K562 (cell line): Measurements from ENCODE around the gene LACTBL1. TPM values are rescaled to one million over a fixed set of nuclear protein-coding genes. Genes with fewer than 3 reads are reported as not detected.

ENCODE experiments used
- ATAC-seq: fragments of 200-7000 bp; cut with Tn5 transposase; 3 replicates; pipeline ENCODE4 v1.9.1; 2020; ENCODE audit warnings: moderate library complexity
- BruUV-seq: library from RNA; stranded (reverse); fragments of 400-500 nt; replicated peaks from 2 replicates; lab custom pipeline; 2021; lab: Mats Ljungman, UMichigan
- CTCF ChIA-PET: fragments of 300-600 bp; formaldehyde crosslinking; extraction: SDS; loops from one replicate; lab custom pipeline; 2021; ENCODE audit warnings: low intra/inter-chr PET ratio; lab: Yijun Ruan, JAX
- POLR2A ChIA-PET: fragments of 300-600, 350-650 bp; sonication (Branson Sonifier 250); formaldehyde crosslinking; extraction: SDS; loops from one replicate; lab custom pipeline; 2021; ENCODE audit warnings: antibody characterized with exemption, inconsistent platforms; lab: Yijun Ruan, JAX
- DNase-seq, 4 experiments: peaks; one replicate each; pipeline versions ENCODE4 v3.0.0 to v3.0.0-alpha.2; 2011 to 2018; ENCODE audit warnings: low spot score in 3 of 4, mixed read lengths in 3 of 4; ENCODE audit errors: extremely low read depth in 1 of 4
- FAIRE-seq: peaks from 2 replicates; lab custom pipeline; 2011; peaks lifted over from hg19 to GRCh38; lab: Jason Lieb, UNC
- H2AFZ ChIP-seq: 2 replicates; pipeline ENCODE4 v1.6.0; 2011; ENCODE audit warnings: low read depth, low read length, control low read depth, inconsistent platforms
- H3K27ac ChIP-seq: fragments of 200-600 bp; 3 replicates; pipeline ENCODE4 v1.8.0; 2011; ENCODE audit warnings: low read depth, mild to moderate bottlenecking, control low read depth, inconsistent platforms, low read length, moderate library complexity, mixed read lengths; ENCODE audit errors: extremely low read depth
- H3K27me3 ChIP-seq, 2 experiments: fragments of 300-600 bp in 1 of 2; 2 replicates in 1 of 2; 3 replicates in 1 of 2; pipeline versions ENCODE4 v1.6.0 to v1.8.0; 2011; ENCODE audit warnings: inconsistent platforms in 2 of 2, low read length in 2 of 2, mild to moderate bottlenecking in 1 of 2, mixed read lengths in 1 of 2, moderate library complexity in 1 of 2; ENCODE audit not compliant: control insufficient read depth in 2 of 2, insufficient read depth in 2 of 2
- H3K36me3 ChIP-seq: fragments of 300-600 bp; 3 replicates; pipeline ENCODE4 v1.8.0; 2011; ENCODE audit warnings: mild to moderate bottlenecking, low read length, inconsistent platforms; ENCODE audit not compliant: control insufficient read depth, insufficient read depth
- H3K4me1 ChIP-seq, 2 experiments: fragments of 200-600 bp in 1 of 2; replicated peaks in 1 of 2; 2 replicates in 1 of 2; 3 replicates in 1 of 2; pipeline versions ENCODE4 v1.5.1 to v1.8.0; 2011; ENCODE audit warnings: inconsistent platforms in 2 of 2, low read length in 2 of 2, mild to moderate bottlenecking in 1 of 2, mixed read lengths in 1 of 2, moderate library complexity in 1 of 2; ENCODE audit not compliant: control insufficient read depth in 2 of 2, insufficient read depth in 2 of 2
- H3K4me2 ChIP-seq: 2 replicates; pipeline ENCODE4 v1.6.1; 2011; ENCODE audit warnings: low read length, control low read depth, inconsistent platforms, mixed read lengths; ENCODE audit not compliant: insufficient read depth
- H3K4me3 ChIP-seq: fragments of 200-600 bp; sonication (generic), shearing (Covaris generic); 2 replicates; pipeline ENCODE4 v1.5.1; 2016; ENCODE audit warnings: control low read depth, inconsistent platforms
- H3K79me2 ChIP-seq: fragments of 200-600 bp; 3 replicates; pipeline ENCODE4 v1.8.0; 2011; ENCODE audit warnings: low read length, inconsistent platforms; ENCODE audit not compliant: control insufficient read depth, insufficient read depth
- H3K9ac ChIP-seq, 2 experiments: 2 replicates each; pipeline versions ENCODE4 v1.6.0 to v1.6.1; 2011; ENCODE audit warnings: low read depth in 2 of 2, low read length in 2 of 2, control low read depth in 1 of 2, inconsistent platforms in 1 of 2, mild to moderate bottlenecking in 1 of 2, mixed read lengths in 1 of 2; ENCODE audit not compliant: insufficient read depth in 1 of 2
- H3K9me1 ChIP-seq: one replicate; pipeline ENCODE4 v1.6.0; 2011; ENCODE audit warnings: inconsistent platforms, mild to moderate bottlenecking, low read length, moderate library complexity; ENCODE audit not compliant: control insufficient read depth, insufficient read depth
- H3K9me3 ChIP-seq: replicated peaks from 2 replicates; pipeline ENCODE4 v1.5.1; 2011; ENCODE audit warnings: low read depth, low read length, inconsistent platforms; ENCODE audit not compliant: control insufficient read depth, insufficient read depth
- H4K20me1 ChIP-seq: replicated peaks from 2 replicates; pipeline ENCODE4 v1.6.1; 2011; ENCODE audit warnings: low read length, inconsistent platforms, mixed read lengths; ENCODE audit not compliant: control insufficient read depth, insufficient read depth
- ELF2 ChIP-seq: fragments of 250-450 bp; sonication (Bioruptor Pico); IDR thresholded peaks from 2 replicates; pipeline ENCODE4 v1.5.0; 2021; ENCODE audit warnings: mild to moderate bottlenecking
- FOS ChIP-seq: IDR thresholded peaks from 3 replicates; pipeline ENCODE4 v1.6.1; 2011; ENCODE audit not compliant: insufficient read length; ENCODE audit errors: extremely low read depth
- MED1 ChIP-seq: sonication (generic); formaldehyde crosslinking; IDR thresholded peaks from 2 replicates; pipeline ENCODE4 v1.8.1; 2023; ENCODE audit warnings: missing genetic modification reagents, borderline replicate concordance
- MEF2D ChIP-seq: conservative IDR thresholded peaks from 2 replicates; pipeline ENCODE4 v1.6.1; 2016; ENCODE audit warnings: low read depth, missing genetic modification characterization, missing compliant biosample characterization
- SP2 ChIP-seq: IDR thresholded peaks from 2 replicates; pipeline ENCODE4 v1.6.1; 2011; ENCODE audit warnings: mild to moderate bottlenecking, low read depth, low read length, moderate library complexity; ENCODE audit not compliant: poor library complexity, severe bottlenecking; ENCODE audit errors: extremely low read depth
- WGBS: fragments of 100-300 bp; shearing (Covaris generic); methylation state at CpG from one replicate; pipeline ENCODE4 v1.1.6; 2016; ENCODE audit warnings: low coverage, mixed read lengths; ENCODE audit not compliant: insufficient coverage; ENCODE audit errors: missing lambda C conversion rate; 5-methylcytosine and 5-hydroxymethylcytosine counted together
- in situ Hi-C: fragments of 300-500 bp; cut with MboI; formaldehyde crosslinking; loops from 4 replicates; pipeline ENCODE4 v1.15.0; 2018; ENCODE audit warnings: inconsistent platforms, mixed read lengths
- intact Hi-C: fragments of 100-400 bp; cut with micrococcal nuclease; formaldehyde crosslinking; loops from 2 replicates; pipeline ENCODE4 v1.14.2; 2022
- polyA plus RNA-seq, 8 experiments: library from polyadenylated mRNA; depleted of rRNA in 4 of 8; stranded (reverse) in 5 of 8; unstranded in 3 of 8; fragments of >200 nt; fragmentation: Nextera tagmentation in 2 of 8; fragmentation: Illumina TruSeq in 1 of 8; extraction: Ambion mirVana in 2 of 8; extraction: Trizol in 1 of 8; gene quantifications; 2 replicates each; pipeline versions ENCODE4 v1.2.1 to v1.2.3, GENCODE V29; 2011 to 2014; ENCODE audit warnings: inconsistent platforms in 1 of 8, missing spikeins in 1 of 8
- total RNA-seq, 7 experiments: library from RNA; depleted of rRNA in 6 of 7; stranded (reverse); fragments of >200 nt in 6 of 7; fragmentation: Illumina TruSeq in 2 of 7; extraction: Trizol in 2 of 7; gene quantifications; 2 replicates each; pipeline versions ENCODE4 v1.2.1 to v1.2.3, GENCODE V29; 2011 to 2021; ENCODE audit warnings: low replicate concordance in 1 of 7
- TF ChIP-seq, protein P1 (sequence below): fragments of 450-650 bp; formaldehyde crosslinking; IDR thresholded peaks from 2 replicates; pipeline ENCODE4 v1.4.0; 2020; ENCODE audit warnings: mild to moderate bottlenecking, moderate library complexity
- TF ChIP-seq, protein P2 (sequence below): fragments of 250-450 bp; sonication (Bioruptor Pico); IDR thresholded peaks from 2 replicates; pipeline ENCODE4 v1.5.0; 2022; ENCODE audit warnings: mild to moderate bottlenecking
- TF ChIP-seq, protein P3 (sequence below): sonication (generic); formaldehyde crosslinking; IDR thresholded peaks from 2 replicates; pipeline ENCODE4 v1.8.0; 2022; ENCODE audit warnings: mild to moderate bottlenecking, missing genetic modification reagents

The LACTBL1 gene
- total and polyA plus RNA-seq, 9 of the 15 experiments (the other 6 are each of a cell fraction or from before 2014, with no cell fraction given), result not detected

DNA sequence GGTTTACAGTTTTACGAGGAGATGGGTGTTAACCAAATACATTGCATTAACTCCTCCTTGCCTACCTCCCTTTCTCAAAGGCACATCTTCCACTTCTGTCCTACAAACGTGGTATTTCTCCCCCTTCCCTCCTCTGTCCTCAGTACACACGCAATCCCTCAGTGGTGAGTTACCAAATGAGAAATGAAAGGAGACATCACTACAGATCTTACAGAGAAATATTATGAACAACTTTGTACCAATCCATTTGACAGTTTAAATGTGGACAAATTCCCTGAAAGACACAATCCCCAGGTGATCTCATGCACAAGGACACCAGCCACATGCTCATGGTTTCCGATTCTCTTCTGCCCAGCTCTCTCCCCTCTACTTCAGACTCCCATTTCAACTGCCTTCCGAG, 6.4 kb downstream of the LACTBL1 start (continued):
- TF ChIP-seq, protein P1, sequence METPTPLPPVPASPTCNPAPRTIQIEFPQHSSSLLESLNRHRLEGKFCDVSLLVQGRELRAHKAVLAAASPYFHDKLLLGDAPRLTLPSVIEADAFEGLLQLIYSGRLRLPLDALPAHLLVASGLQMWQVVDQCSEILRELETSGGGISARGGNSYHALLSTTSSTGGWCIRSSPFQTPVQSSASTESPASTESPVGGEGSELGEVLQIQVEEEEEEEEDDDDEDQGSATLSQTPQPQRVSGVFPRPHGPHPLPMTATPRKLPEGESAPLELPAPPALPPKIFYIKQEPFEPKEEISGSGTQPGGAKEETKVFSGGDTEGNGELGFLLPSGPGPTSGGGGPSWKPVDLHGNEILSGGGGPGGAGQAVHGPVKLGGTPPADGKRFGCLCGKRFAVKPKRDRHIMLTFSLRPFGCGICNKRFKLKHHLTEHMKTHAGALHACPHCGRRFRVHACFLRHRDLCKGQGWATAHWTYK (CRISPR knock-in tag), result no peak
- TF ChIP-seq MED1 (CRISPR knock-in tag) (no peak), SP2 (no peak), ELF2 (CRISPR knock-in tag) (no peak)
- TF ChIP-seq, all 486 proteins: peak for 0

DNA sequence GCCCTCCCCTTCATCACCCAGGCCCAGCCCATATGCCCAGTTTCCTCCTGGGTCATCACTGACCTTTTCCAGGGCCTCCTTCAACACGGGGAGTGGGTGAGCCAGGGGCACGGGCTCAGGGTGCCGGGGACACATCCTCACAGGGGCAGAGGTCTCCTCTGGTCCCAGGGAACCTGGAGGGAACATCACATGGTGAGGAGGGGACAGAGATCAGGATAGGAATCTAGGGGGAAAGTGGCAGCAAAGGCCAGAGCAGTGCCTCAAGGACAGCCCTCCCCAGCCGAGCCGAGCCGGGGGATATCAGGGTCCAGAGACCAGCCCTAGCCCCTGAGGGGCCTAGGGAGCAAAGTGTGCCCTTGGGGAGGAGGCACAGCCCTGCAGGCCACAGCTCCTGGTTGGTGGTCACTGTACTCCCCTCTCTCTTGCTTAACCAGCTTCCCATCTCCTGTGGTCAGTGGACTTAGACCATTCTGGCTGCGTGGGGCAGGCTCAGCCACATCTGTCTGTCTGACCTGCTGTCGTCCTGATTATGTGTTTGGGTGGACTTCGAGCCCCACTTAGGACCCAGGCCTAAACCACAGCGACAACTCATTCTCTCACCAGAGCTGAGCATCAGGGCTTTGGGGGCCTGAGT, 9.5 kb downstream of the LACTBL1 start:
- Histone ChIP-seq H3K4me1 (no peaks in the 10 kb centered on the region), H3K9me3 (no peaks in the 10 kb centered on the region), H3K79me2 (no peaks in the 10 kb centered on the region), H3K36me3 (no peaks in the 10 kb centered on the region), H3K27me3 (peaks cover 16 to 52% of the 10 kb centered on the region in 2 experiments; a peak in 4 of 5 replicates), H4K20me1 (no peaks in the 10 kb centered on the region; the same call in 1 of the 2 replicates), H3K9ac (0 out of 4 replicates have a peak overlapping the region, but pooled peaks of 1 of the 2 experiments have one; percentile 62), H3K4me3 (no peak overlapping the region), H2AFZ (no peak overlapping the region), H3K4me2 (no peak overlapping the region), H3K27ac (no peak overlapping the region), H3K9me1 (no peaks in the 10 kb centered on the region)
- intact Hi-C loops (no loop called here), in situ Hi-C loops (no loop called here)
- WGBS, result 5% methylated on average over 10 of the region's 10 CpGs
- CTCF ChIA-PET, result interaction anchor here (1.5 kb wide), 1 partner anchor 259 kb away, joined by 8 read pairs; no protein-coding TSS in a partner anchor
- DNase-seq, result no peak
- POLR2A ChIA-PET, result no interaction called here
- TF ChIP-seq, protein P2, sequence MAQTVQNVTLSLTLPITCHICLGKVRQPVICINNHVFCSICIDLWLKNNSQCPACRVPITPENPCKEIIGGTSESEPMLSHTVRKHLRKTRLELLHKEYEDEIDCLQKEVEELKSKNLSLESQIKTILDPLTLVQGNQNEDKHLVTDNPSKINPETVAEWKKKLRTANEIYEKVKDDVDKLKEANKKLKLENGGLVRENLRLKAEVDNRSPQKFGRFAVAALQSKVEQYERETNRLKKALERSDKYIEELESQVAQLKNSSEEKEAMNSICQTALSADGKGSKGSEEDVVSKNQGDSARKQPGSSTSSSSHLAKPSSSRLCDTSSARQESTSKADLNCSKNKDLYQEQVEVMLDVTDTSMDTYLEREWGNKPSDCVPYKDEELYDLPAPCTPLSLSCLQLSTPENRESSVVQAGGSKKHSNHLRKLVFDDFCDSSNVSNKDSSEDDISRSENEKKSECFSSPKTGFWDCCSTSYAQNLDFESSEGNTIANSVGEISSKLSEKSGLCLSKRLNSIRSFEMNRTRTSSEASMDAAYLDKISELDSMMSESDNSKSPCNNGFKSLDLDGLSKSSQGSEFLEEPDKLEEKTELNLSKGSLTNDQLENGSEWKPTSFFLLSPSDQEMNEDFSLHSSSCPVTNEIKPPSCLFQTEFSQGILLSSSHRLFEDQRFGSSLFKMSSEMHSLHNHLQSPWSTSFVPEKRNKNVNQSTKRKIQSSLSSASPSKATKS (CRISPR knock-in tag), result no peak
- TF ChIP-seq MEF2D (tag) (no peak), FOS (no peak)
- TF ChIP-seq, protein P3, sequence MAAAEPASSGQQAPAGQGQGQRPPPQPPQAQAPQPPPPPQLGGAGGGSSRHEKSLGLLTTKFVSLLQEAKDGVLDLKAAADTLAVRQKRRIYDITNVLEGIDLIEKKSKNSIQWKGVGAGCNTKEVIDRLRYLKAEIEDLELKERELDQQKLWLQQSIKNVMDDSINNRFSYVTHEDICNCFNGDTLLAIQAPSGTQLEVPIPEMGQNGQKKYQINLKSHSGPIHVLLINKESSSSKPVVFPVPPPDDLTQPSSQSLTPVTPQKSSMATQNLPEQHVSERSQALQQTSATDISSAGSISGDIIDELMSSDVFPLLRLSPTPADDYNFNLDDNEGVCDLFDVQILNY (CRISPR knock-in tag), result no peak
- no TSS peak for BruUV-seq
- peak; percentile 16; the same call in 1 of the 3 replicates for ATAC-seq
- FAIRE-seq, result no peak
